Peyer's patch (tissue), 4 donors: ENCODE measurements around the gene CDK5. TPM values are rescaled to one million over a fixed set of nuclear protein-coding genes. Genes with fewer than 3 reads are reported as not detected.

ENCODE experiments used
- DNase-seq, 3 donors: peaks; one replicate each; pipeline ENCODE4 v3.0.0-alpha.2; 2017 to 2019
- H3K27ac ChIP-seq, 4 donors: fragments of 200-600 bp; sonication (generic); one replicate each; pipeline ENCODE4 v1.5.1; 2016 to 2019
- H3K27me3 ChIP-seq, 2 donors: fragments of 200-600 bp; sonication (generic); one replicate each; pipeline ENCODE4 v1.5.1; 2019
- H3K36me3 ChIP-seq, 3 donors: fragments of 200-600 bp; sonication (generic); one replicate each; pipeline ENCODE4 v1.5.1; 2016 to 2019
- H3K4me1 ChIP-seq, 4 donors: fragments of 200-600 bp; sonication (generic); one replicate each; pipeline ENCODE4 v1.5.1; 2016 to 2019
- H3K4me3 ChIP-seq, 4 donors: fragments of 200-600 bp; sonication (generic); 1 replicate in 3 of 4; 2 replicates in 1 of 4; pipeline ENCODE4 v1.5.1; 2016 to 2019; ENCODE audit warnings: mild to moderate bottlenecking in 1 of 4
- H3K9me3 ChIP-seq, 4 donors: fragments of 200-600 bp; sonication (generic); one replicate each; pipeline ENCODE4 v1.5.1; 2016 to 2019; ENCODE audit warnings: mild to moderate bottlenecking in 1 of 4
- POLR2A ChIP-seq, 2 donors: fragments of 450-650 bp; IDR thresholded peaks; one replicate each; pipeline ENCODE4 v1.5.1; 2017; ENCODE audit warnings: antibody characterized with exemption in 2 of 2, mild to moderate bottlenecking in 2 of 2, moderate library complexity in 2 of 2
- total RNA-seq, 4 donors: library from RNA; depleted of rRNA; stranded (reverse); fragments of >200 nt; gene quantifications; one replicate each; pipeline ENCODE4 v1.1.0, GENCODE V29; 2016
- TF ChIP-seq, protein P1 (sequence below), 6 experiments: fragments of 450-650 bp in 4 of 6; fragments of 200-600 bp in 2 of 6; sonication (generic) in 1 of 6; IDR thresholded peaks; one replicate each; pipeline ENCODE4 v1.5.1; 2017 to 2019; ENCODE audit warnings: antibody characterized with exemption in 6 of 6, mild to moderate bottlenecking in 3 of 6, moderate library complexity in 1 of 6

CDK5 gene
- total RNA-seq, 4 donors from 2014 or later = 6.9 to 15.4 (median 13.8) TPM

GRCh38 chr7:151085691-151086620, 28.3 kb upstream of the CDK5 start, which contains the start of gene AGAP3:
TSS of gene AGAP3 (plus strand) at chr7:151086475. CDS start at chr7:151086742, 267 bp downstream.
- H3K36me3 ChIP-seq = no peaks in the 10 kb centered on the region
- TF ChIP-seq, protein P1, sequence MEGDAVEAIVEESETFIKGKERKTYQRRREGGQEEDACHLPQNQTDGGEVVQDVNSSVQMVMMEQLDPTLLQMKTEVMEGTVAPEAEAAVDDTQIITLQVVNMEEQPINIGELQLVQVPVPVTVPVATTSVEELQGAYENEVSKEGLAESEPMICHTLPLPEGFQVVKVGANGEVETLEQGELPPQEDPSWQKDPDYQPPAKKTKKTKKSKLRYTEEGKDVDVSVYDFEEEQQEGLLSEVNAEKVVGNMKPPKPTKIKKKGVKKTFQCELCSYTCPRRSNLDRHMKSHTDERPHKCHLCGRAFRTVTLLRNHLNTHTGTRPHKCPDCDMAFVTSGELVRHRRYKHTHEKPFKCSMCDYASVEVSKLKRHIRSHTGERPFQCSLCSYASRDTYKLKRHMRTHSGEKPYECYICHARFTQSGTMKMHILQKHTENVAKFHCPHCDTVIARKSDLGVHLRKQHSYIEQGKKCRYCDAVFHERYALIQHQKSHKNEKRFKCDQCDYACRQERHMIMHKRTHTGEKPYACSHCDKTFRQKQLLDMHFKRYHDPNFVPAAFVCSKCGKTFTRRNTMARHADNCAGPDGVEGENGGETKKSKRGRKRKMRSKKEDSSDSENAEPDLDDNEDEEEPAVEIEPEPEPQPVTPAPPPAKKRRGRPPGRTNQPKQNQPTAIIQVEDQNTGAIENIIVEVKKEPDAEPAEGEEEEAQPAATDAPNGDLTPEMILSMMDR (IDR thresholded peaks at IDR 0.05) = peak in 1 of 6 experiments; percentile 5
- TF ChIP-seq POLR2A (IDR thresholded peaks at IDR 0.05) = peak; percentile 28 to 66
- H3K27me3 ChIP-seq = no peaks in the 10 kb centered on the region
- peaks cover 3 to 62% (median 31%) of the 10 kb centered on the region in 4 donors for H3K4me1 ChIP-seq
- H3K27ac ChIP-seq = peak within 1 kb of the TSS; percentile 73 to 91 (median 81)
- no peaks in the 10 kb centered on the region for H3K9me3 ChIP-seq
- DNase-seq = peak; percentile 78 to 92 (median 91)
- H3K4me3 ChIP-seq = peak within 1 kb of the TSS; percentile 63 to 97 (median 82)

DNA sequence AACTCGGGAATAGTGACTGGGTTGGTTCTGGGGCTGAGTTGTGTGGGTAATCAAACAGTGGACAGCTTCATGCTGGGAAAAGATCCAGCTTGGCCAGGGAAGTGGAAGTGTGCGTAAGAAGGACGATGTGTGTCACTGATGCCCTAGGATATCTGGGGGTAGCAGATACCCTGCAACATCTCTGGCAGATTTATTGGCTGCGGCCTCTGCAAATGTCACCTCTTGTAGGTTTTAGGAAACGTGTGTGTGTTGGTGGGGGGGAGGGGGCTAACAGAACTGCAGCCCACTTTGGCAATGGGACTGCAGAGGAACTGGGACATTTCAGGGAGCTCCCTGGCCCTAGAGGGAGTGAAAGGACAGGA, 27.6 kb upstream of the CDK5 start:
- H3K36me3 ChIP-seq = no peaks in the 10 kb centered on the region
- peak overlapping the region in 2 of 4 donors; percentile 46 to 94 for H3K4me3 ChIP-seq
- H3K27ac ChIP-seq = peak overlapping the region in 3 of 4 donors; percentile 79 to 91 (median 83)
- TF ChIP-seq, protein P1 (IDR thresholded peaks at IDR 0.05) = no peak
- no peak for TF ChIP-seq POLR2A (IDR thresholded peaks at IDR 0.05)
- peaks cover 3 to 56% (median 34%) of the 10 kb centered on the region in 4 donors for H3K4me1 ChIP-seq
- H3K27me3 ChIP-seq = no peaks in the 10 kb centered on the region
- no peak for DNase-seq
- H3K9me3 ChIP-seq = no peaks in the 10 kb centered on the region

DNA sequence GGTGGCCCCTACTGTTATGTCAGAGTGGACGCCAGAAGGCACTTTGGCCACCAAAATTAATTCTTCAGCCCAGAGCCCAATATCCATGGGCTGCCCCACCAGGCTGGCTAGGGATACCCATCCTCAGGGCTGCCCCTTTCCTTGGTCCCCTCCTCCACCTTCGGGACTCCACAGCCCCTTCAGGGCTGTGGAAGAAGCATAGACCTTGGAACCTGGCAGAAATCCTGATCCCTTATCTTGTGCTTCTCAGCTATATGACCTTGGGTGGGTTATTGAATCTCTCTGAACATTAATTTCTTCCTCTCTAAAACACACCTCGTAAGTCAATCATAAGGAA, 26.1 kb upstream of the CDK5 start:
- Histone ChIP-seq H3K4me3 (peak overlapping the region; percentile 90 to 96 (median 92)), H3K36me3 (no peaks in the 10 kb centered on the region), H3K4me1 (peaks cover 3 to 56% (median 43%) of the 10 kb centered on the region in 4 donors), H3K27me3 (no peaks in the 10 kb centered on the region), H3K9me3 (no peaks in the 10 kb centered on the region), H3K27ac (peak overlapping the region; percentile 95 to 97 (median 96))
- DNase-seq = no peak
- TF ChIP-seq, protein P1 (IDR thresholded peaks at IDR 0.05) = no peak
- TF ChIP-seq POLR2A (IDR thresholded peaks at IDR 0.05) = no peak

GRCh38 chr7:151083071-151083823, 25.6 kb upstream of the CDK5 start, which contains the start of gene TMUB1:
TSS of gene TMUB1 (minus strand) at chr7:151083493. CDS start at chr7:151082563, 930 bp downstream.
- Histone ChIP-seq H3K4me1 (peaks cover 3 to 57% (median 43%) of the 10 kb centered on the region in 4 donors), H3K4me3 (peak within 1 kb of the TSS; percentile 90 to 96 (median 92)), H3K9me3 (no peaks in the 10 kb centered on the region), H3K27ac (peak within 1 kb of the TSS; percentile 95 to 97 (median 96)), H3K36me3 (no peaks in the 10 kb centered on the region), H3K27me3 (no peaks in the 10 kb centered on the region)
- peak; percentile 86 to 94 (median 89) for DNase-seq
- TF ChIP-seq, protein P1 (IDR thresholded peaks at IDR 0.05) = no peak
- TF ChIP-seq POLR2A (IDR thresholded peaks at IDR 0.05) = peak; percentile 34 to 48
